HG02642 (cell line): Measurements from ENCODE around the gene NMS.
"Not testable (repeated sequence)": the region's sequence is repeated elsewhere in the genome, so short reads cannot be mapped to it uniquely, and the experiment has no call there.

Experiments used
- ATAC-seq: cut with Tn5 transposase; IDR thresholded peaks from one replicate; pipeline ENCODE4 v1.9.1; 2021; ENCODE audit warnings: mild to moderate bottlenecking; ENCODE audit not compliant: unreplicated experiment, poor library complexity

Gene NMS

GRCh38 chr2:100470182-100470581, at the start of gene NMS:
Gene NMS, plus strand, starts transcription at chr2:100470482. Its CDS starts 7 bp downstream, at chr2:100470489.
- no peak for ATAC-seq

DNA sequence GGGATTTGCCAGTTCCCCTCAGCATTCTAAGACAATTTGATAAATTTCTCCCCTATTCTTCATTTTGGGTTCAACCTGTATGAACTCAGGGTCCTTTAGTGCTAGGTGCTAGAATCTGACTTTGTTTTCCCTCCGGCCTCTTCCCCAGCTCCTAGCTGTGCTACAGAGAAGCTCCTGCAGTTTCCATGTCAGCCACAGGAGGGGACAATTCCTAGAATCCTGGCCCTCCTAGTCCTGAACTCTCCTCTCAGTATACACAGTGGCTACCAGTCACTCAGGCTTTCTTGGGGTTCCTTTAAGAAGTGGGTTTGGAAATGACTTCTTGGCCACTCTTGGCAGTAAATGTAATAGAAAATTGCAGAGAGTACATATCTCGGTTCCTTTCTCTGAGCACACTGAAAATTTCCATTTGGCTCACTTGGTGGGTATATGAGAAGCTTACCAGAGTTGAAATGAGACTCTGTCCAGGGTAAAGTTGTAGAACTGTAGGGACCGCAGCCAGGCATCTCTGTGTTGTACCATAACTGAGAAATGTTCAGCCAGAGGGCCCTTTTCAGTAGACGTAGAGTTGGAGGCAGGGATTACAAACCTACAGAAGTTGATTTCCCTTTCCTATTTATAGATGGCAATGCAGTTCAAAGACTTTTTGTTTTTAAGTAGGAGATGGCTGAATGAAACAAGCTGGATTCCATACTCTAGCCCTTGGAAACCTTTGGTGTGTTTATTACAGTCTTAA, 47.8 kb upstream of the NMS start:
- ATAC-seq: no peak

- no peak for ATAC-seq
These were observed 46.7 kb upstream of the NMS start for GRCh38 chr2:100423631-100424030.

GRCh38 chr2:100424277-100424875, 45.9 kb upstream of the NMS start:
- no peak for ATAC-seq

- no peak for ATAC-seq
These were observed 45.2 kb upstream of the NMS start for GRCh38 chr2:100425107-100425506.

- ATAC-seq: no peak
These were observed 44.5 kb upstream of the NMS start for GRCh38 chr2:100425573-100426383.

- no peak for ATAC-seq
These were observed 43.9 kb upstream of the NMS start for GRCh38 chr2:100426384-100426720.

- no peak for ATAC-seq
These were observed 43.2 kb upstream of the NMS start for GRCh38 chr2:100427111-100427510.

DNA sequence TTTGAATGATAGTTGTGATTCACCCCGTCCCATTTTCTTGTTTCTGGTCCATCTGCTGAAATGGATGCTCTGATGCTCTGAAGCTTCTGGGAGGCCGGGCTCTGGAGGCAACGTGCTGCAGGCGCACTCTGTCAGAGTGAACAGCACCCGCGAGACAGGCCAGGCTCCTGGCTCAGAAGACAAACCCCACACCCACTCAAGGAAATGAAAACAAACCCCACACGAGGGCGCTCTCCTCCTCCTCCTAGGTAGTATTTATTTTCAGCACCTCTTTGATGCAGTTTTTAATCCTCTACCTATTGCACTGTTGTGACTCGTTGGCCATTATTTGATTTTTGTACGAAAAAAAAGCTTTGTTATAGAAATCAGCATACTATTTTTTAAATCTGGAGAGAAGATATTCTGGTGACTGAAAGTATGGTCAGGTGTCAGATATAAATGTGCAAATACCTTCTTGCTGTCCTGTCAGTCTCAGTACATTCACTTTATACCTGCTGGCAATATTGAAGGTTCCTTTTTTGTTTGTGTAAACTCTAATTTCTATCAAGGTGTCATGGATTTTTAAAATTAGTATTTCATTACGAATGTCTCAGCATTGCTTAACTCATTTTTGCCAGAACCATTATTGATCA, 42.5 kb upstream of the NMS start:
- ATAC-seq: no peak

DNA sequence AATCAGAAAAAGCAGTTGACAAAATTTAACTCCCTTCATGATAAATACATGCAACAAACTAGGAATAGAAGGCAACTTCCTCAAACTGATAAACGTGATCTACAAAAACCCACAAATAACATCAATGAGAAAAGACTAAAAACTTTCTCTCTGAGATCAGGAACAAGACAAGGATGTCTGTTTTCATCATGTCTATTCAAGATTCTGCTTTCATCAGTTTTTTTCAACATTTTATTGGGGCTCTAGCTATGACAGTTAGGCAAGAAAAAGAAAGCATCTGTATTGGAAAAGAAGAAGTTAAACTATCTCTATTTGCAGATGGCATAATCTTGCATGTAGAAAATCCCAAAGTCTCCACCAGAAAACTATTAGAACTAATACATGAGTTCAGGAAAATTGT, 40.6 kb upstream of the NMS start:
- no peak for ATAC-seq

DNA sequence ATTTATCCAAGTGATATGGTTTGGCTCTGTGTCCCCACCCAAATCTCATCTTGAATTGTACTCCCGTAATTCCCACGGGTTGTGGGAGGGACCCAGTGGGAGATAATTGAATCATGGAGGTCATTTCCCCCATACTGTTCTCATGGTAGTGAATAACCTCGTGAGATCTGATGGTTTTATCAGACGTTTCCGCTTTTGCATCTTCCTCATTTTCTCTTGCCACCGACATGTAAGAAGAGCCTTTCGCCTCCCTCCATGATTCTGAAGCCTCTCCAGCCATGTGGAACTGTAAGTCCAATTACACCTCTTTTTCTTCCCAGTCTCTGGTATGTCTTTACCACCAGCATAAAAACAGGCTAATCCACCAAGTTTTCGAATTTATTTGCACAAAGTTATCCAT, 32.5 kb upstream of the NMS start:
- ATAC-seq: no peak

DNA sequence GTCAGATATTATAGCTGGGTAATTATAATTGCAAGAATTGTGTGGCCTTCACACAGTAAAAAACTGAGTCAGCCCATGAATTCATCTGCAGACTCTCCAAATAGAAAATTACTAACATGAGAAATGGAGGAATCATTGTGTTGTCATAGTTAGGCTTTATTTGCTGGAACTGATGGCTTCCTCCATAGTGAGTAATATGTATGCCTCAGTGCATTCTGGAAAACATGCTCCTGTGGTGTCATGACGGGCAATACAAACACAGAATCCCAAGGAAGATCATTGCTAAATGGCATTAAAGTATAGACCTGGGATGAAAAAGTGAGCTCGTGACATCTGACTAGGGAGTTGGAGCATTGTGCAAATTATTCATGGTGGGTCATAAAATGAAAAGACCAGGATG, 23.6 kb upstream of the NMS start:
- ATAC-seq: no peak

DNA sequence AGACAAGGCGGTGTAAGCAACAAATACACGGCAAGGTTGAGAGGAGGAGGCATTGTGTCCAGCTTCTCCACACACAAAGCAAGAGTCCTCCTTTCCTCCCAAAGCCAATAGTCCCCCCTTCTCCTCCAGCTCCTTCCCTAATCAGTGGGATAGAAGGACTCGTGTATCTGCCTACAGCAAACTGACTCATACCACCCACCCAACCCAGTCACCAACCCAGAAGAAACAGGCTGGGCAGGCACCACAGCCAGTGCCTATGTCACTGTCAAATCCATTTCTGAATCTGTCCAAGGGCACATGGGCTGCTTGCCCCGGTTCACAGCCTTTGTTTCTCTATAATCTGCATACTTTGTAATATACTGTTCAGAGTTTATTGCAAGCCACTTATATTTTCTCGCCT, 19.2 kb upstream of the NMS start:
- no peak for ATAC-seq

DNA sequence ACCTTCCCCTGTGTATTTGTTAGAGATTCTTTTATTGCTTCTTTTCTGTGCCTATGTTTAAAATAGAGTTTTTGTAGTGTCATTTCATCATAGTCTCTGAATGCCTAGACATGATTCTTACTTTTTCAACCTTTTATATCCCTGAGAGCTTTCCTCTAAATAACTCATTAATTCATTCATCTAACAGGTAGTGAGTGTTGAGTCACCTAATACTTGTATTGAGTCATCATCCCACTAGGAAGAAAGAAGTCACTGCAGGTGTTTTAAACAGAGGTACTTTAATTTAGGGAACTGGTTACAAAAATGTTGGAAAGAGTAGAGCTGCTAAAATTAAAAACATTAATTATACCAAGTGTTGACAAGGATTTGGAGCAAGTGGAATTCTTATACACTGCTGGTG, 18.5 kb upstream of the NMS start:
- no peak for ATAC-seq

GRCh38 chr2:100453853-100454252, 16.4 kb upstream of the NMS start:
- no peak for ATAC-seq

- not testable (repeated sequence) for ATAC-seq
These were observed 13.9 kb upstream of the NMS start for GRCh38 chr2:100456357-100456756.

DNA sequence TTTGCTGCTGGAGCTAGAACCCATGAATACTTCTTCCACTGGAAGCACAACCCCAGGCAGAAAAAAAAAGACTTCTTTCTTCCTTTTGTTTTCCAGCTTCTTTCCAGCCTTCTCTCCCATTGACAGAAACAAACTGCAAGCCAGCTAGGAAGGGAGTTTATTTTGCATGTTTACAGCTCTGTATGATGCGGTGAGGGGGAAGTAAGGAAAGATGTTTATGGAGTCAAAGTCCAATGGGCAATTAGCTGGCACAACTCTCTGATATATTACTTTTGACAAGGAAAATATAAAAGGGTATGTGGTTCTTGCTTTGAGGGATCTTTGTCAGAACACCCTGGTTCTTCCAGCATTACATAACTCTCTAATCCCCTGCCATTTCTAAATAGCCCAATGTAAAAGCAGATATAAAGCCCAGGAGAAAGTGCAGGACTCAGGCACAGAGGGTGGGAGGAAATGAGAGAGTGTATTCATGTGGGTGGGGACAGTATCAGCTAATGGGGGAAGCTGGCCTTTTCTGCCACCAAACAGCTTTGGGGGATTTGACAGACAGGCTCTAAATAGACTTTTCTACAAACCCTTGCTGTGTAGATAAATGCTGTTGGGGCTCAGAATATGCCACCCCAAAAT, 9.3 kb upstream of the NMS start:
- ATAC-seq: no peak

- no peak for ATAC-seq
These were observed 724 bp downstream of the NMS start for GRCh38 chr2:100470898-100471514.

DNA sequence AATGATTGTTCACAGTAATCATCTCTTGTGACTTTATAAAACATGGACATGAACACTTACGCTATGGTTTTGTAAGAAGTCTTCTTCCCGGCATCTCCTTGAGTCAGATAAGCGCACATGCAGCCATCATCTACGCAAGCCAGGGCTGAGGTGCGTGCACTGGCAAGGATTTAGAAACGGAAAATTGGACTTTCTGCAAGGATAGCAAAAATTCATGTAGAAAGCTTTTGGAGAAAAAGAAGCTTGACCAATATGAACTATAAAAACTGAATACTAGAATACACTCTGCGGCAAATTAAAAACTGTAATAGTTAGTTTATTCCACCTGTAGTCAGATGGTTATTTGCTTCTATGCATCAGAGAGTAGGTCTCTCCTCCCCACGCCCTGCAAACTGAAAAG, 6.3 kb downstream of the NMS start:
- ATAC-seq: no peak

- no peak for ATAC-seq
These were observed 12.5 kb downstream of the NMS start for GRCh38 chr2:100482741-100483140.
